ENCODE measurements around the gene FILIP1L.
A peak's percentile ranks its signal among the peaks of the same experiment; 100 is the strongest.
"Not testable (repeated sequence)": the region's sequence is repeated elsewhere in the genome, so short reads cannot be mapped to it uniquely, and the experiment has no call there.

FILIP1L gene

DNA sequence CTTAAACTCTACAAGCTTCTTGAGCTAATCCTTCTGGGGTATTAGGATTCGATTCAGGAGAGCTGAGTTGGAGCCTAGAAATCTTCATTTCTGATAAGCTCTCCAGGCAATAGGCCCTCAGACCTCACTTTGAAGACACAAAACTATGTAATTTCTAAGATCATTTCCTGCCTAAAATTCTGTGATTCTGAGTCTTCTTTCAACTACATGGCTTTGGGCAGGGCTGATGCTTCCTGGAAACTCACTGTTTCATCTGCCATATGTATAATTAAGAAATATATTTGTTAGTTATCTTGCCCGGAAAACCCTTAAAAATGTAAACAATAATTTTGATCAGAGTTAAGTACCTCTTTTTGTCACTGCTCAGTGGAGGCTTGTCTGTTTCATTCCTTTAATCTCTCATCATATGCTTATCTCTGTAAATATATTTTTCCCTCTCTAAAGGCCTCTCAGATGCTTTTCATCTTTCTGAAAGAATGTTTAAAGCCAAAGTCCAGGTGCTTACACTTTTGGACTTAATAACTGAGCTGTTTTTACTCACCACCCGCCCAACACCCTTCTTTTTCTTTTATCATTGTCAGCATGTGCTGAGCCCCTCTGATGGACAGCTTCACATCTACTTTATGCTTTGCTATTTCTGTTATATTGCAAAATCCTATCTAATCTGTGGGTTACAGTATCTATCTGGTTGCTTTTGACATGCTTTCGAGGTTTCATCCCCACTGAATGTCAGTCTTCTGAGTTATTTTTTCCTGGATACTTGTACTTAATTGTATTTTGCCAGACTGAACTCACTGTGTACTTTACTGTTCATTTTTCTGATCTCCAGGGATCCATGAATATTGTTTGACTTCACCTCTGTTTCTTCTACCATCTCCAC is 38.2 kb downstream of the FILIP1L start:
- DNase-seq = no peak

DNA sequence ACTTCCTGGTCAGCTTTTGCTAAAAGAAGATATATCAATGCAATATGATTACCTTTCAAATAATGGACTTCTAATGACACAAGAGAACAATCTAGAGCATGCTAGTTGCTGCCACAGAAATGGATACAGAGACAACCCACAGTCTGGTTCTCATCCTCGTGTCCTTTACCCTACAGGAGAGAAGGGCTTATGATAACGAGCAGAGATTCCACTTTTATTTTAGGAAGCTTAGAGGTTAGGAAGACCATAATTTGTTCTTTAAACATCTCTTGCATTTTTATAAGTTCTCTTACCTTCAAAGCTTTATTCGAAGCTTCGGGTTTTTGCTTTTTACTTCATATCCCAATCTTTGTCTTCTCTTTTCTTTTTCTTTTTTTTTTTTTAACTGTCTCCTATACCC is 39.1 kb downstream of the FILIP1L start:
- DNase-seq = no peak

DNA sequence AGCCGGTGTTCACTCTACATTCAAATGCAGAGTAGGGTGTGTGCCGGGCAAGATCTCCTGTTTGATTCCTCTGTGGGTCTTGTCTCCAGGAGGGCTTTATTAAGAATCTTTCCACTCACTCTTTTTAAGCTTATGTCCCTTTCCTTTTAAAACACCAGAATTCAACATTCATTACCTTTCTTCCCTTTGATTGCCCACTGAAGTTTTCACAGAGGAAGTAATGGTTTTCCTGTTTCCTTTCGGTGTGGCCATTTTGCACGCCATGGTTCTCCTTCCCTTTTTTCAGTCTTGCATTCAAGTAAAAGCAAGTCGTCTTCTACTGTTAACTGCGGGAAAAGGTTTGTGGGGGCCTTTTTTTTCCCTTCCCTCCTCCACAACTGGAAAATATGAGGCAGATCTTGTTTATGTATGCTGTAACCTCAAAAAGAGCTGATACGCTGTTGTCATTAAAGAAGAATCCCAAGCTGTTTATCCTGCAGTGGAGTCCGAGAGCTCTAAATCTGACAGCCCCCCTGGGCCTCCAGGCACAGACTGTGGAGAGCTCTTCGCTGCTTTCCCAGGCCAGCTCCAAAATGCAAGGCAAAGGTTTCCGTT is 40.5 kb downstream of the FILIP1L start:
- peak in 4 of 56 donors; percentile 1 to 31 (median 8) for DNase-seq

DNA sequence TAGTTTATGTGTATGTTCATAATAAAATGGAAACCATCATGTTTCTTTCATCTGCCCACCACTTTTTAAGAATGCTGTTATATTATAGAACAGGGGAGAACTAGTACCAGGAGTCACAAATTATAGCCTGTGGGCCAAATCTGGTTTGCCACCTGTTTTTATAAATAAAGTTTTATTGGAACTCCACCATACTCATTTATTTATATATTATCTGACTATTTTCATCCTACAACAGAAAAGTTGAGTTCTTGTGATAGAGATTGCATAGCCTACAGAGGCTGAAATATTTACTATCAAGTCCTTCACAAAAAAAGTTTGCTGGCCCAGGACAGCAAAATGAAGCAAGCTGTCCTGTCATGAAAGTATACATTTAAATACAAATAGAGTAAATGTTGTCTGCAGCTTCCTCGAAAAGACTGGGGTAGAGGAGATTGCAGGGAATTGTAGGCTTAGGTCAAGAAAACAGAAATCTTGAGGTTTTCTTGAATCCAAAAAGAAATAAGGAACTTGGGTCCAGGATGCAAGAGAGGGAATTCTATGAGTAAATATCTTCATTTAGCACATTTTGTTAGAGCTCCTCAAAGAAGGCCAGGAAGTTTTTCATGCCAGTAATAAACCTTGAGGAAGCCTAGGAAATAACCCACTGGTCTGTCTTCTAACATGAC is 41.1 kb downstream of the FILIP1L start:
- no peak for DNase-seq

DNA sequence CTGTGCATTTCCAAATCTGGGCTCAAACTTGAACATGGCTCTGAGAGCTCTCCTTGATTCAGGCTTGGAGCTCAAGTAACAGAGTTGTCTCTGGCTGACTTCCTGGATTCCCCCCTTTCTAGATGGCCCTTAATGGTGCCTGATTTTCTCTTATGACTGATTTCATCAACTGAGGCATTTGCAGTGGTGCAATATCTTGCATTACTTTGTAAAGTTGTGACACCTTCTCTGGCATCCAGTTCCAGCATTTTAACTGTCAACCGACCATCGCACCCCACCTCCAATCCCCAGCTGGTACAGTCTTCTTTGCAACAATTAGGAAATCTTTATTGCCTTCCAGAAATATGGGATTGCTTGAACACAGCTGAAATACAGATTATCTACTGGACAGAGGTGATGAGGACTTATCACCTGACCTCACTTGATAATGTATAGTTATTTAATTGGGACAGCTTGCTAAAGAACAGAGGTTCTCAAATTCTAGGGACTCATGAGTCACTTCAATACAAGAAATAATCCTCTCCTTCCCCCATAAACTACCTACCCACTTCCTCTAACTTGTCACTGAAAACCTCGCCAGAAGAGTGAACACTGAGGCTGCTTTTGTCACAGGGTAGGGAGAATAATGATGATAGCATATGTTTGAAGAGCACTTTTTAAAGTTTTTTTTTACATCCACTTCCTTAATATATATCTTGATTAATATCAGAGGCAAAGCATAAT is 41.8 kb downstream of the FILIP1L start:
- no peak for DNase-seq

DNA sequence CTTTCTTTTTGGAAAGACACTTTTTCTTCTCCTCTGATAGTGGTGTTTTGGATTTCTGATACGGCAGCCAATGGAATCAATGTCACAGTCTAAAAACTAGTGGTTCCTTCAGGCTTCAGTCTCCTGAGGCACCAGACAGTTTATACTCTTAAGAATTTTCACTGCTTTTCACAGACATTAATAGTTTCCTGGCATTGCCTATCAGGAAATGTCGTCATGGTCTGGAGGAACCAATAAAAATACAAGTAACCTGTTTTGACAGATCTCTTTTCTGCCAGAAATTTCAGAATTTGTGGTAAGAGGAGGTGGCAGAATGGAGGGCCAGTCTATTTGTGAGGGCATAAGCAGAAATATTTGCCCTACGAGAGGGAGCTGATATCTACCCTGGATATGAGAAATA is 44.8 kb downstream of the FILIP1L start:
- DNase-seq = no peak

DNA sequence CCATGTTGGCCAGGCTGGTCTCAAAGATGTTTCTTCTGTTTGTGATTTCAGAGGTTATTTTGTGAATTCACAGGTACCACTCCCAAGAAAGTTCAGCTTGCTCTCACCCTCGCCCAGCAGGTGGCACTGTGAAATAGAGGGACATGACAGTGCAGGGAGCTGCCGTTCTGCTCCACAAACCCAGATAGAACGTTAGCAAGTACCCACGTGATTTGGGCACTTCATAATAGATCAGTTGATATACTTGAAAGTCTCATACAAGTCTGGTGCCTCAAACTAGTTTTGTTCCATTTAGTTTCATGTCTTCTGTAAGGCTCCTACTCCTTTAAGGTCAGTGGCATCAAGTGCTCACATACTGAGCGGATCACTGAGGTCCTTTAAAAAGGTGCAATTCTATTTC is 45.5 kb downstream of the FILIP1L start:
- peak in 39 of 56 donors; percentile 3 to 65 (median 23) for DNase-seq

DNA sequence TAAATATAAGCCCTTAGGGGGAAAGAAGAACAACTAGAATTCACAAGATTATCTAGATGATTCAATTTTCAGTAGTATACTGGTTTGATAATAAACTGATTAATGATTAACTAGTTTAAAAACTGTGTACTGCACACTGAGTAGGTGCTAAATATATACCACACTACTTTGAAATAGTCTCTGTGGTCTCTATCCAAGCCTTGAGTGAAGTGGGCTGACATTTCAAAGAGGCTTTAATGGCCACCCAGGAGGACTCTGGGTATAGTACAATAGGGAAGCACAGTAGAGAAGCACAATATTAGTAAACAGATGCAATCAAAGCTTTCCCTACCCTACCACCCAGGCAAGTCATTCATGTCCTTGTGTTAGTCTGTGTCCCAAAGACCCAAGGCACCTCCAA is 46.7 kb downstream of the FILIP1L start:
- no peak for DNase-seq

DNA sequence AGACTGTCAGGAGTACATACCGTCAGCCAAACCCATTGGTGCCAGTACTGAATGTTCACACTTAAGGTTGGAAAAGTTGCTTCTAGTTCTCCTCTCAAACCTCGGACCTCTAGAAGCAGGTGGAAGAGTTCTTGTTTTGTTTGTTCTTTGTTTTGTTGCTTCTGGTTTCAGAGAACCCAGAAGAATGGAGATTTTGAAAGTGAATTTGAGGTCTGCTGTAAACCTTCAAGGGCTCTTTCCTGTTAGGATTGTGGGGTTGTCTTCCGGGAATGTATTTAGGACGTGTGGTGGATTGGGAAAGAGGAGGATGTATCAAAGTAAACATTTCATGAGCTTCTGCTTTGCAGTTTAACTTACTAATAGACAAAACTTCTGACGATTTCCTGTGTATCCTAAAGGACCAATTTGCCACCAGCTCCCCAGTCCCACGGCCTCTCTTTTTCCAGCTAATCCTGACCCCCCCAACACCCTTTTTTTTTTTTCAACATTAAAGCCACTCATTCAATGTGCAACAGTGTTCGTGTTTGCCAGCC is 50.3 kb downstream of the FILIP1L start:
- DNase-seq = no peak

DNA sequence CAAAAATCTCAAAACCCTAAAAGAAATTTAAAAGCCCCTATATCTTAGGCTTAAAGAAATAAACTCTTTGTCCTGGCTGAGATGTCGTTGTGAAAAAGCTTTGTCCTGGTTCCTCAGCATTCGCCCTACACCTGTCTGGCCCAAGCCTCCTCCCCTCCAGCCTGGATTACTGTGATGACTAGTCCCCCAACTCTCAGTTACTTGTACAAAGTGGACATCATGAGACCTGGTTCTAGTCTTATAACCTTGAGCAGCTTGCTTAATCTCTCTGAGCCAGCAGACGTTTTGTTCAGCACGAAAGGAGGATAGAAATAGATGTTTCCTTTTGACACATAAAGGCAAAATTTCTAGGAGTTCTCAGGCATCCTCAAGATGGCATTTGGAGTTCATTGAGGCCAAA is 51.6 kb downstream of the FILIP1L start:
- DNase-seq = no peak

DNA sequence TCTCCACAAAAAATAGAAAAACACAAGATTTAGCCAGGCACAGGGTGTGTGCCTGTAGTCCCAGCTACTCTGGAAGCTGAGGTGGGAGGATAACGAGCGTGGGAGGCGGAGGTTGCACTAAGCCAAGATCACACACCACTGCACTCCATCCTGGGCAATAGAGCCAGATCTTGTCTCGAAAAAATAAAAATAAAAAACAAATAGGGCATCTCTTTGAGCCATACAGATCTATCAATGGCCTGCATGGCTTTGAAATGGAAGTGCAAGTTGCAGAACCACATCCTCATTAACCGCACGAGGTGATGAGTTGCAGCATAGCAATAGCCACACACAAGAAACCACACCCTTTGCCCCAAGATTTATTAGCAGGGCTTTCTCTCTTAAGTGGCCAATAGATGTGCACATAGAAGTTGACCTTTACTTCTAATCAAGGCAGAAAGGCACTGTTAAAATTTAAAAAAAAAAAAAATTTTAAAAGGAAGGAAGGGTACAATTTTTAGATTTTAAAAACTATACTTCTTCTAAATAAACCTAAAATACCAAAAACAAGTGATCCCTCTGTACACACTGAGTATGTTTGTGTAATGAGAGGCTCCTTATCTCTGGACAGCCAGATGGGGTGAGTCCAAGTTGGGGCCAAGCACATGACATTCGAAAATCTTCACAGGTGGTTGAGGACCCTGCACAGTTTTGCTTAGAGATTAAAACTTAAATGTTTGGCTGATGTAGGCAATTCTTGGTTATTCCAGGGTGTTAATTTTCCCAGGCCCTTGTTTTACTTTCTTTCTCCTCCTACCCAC is 53.4 kb downstream of the FILIP1L start:
- DNase-seq = no peak

DNA sequence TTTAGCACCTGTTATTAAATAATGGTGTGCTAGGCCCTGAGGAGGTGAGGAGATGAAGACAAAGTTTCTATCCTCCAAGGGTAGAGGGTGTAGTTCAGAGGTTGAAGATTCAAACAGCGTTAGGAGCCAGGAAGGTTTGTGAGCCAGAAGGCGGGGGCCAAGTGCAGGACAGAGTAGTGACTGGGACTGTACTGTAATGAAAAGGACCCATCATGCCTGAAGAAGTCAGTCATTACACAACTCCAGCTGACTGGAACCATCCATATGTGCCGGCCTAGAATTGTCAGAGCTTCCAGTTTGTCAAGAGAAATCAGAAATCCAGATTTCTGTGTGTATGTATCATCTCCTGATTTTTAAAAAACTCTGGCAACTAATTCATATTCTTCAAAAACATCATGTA is 54.8 kb downstream of the FILIP1L start:
- no peak for DNase-seq

DNA sequence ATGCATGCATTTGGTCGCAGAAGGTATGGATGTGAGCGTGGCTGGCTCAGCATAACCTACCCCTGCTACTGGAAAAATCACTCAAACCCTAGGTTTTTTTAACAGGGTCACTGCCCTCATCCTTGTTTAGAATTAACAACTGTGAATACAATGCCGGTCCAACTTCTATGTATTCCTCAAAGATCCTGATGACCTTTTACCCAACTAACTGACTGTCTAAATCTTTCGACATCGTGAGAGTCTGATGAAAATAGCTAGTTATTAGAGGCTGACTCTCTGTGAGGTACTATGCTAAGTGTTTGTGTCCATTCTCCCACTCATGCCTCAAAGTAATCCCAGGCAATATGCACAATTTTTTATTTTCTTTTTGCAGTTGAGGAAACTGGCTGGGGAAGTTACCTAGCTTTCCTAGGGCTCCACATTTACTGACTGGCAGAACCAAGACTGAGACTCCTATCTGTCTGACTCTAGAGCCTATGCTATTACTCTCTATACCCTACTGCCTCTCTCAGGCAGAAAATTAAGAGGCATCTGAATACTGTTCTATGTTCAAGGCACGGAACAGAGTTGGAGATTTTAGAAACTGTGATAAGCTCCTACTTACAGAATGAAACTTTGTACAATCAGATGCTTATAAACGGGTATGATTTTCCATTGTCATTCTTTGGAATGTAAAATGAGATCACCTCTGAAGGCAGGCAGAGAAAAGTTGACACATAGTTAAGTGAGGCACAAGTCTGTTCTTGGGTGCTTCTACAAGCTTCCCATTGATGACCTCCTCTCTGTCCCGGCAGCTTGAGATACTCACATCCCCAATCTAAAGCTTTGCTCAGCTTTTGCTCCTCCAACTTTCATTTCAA is 56.4 kb downstream of the FILIP1L start:
- no peak for DNase-seq

DNA sequence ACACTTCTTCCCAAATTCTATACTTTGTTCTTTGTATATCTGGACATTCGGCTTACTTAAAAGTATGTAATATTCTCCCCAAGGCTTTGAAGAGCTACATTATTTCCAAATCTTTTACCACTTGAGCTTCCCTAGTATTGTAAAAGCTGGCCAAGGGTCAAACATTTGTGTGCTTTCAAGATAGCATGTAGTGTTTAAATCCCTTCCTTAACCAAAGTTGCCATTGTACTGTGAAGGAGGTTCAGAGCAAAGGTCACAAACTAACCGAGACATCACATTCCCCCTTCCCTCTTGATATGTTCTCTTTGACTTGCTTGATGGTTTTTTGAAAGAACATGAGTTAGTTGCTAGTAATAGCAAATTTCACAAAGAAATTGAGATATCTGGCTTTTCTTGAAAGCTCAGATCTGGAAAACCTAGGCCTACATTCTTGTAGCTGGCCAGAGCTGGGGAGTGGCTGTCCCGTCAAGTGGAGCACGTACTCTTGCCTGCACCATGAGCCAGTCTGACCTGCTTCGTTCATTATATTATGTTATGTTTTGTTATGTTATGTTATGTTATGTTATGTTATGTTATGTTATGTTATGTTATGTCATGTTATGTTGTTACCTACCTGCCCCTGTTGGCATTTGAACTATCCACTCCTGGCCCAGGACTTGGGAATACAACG is 60.2 kb downstream of the FILIP1L start:
- DNase-seq = no peak

DNA sequence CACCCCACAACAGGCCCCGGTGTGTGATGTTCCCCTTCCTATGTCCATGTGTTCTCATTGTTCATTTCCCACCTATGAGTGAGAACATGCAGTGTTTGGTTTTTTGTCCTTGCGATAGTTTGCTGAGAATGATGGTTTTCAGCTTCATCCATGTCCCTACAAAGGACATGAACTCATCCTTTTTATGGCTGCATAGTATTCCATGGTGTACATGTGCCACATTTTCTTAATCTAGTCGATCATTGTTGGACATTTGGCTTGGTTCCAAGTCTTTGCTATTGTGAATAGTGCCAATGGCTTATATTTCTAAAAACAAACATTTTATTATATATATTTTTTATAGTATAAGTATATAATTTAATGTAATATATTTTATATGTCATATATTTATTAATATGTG is 62.8 kb downstream of the FILIP1L start:
- DNase-seq = not testable (repeated sequence)

DNA sequence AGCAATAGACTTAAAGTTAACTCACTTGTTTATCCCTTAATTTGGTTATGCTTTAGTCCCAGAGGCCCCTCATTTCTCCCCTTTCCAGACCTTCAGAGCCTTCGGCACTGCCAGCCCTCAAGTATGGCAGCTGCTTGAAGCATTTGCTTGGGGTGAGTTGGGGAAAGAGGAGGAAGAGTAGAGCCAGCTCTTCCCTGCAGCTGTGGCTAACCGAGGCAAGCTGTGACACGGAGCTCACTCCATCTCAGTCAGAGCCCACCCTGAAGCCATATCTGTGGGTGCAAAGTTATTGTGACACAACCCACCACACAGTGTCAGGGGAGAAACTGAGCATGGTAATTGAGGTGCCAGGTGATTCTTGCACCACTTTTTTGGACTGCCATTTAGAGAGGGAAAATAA is 66.1 kb downstream of the FILIP1L start:
- DNase-seq = no peak

DNA sequence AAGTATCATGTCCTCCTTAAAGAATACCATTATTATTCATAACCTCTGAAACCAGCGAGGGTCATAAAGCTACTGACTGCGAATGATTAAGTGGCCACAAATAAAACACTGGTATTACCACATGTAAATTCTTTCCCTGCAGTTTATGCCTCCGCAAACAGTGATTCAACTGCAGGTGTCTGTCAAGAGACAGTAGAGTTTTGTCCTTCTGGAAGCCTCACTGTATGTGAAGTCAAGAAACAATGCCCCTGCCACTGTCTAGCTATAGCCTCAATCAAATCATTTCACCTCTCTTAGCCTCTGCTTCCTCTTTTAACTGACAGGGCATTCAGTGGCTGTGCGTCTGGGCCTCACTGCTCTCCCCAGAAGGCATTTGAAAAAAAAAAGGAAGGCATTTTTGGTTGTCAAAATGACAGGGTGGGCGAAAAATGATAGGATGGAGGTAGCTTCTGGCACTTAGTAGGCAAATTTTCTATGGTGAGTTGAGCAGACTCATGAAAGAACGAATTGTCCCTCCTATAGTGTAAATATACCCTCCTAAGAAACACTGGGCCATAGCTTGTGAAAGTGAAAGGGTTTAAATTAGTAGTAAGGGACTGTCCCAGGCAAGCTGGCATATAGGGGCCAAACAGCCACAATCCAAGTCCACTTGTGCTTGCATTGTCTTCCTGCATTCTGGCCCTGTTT is 66.7 kb downstream of the FILIP1L start:
- DNase-seq = no peak

DNA sequence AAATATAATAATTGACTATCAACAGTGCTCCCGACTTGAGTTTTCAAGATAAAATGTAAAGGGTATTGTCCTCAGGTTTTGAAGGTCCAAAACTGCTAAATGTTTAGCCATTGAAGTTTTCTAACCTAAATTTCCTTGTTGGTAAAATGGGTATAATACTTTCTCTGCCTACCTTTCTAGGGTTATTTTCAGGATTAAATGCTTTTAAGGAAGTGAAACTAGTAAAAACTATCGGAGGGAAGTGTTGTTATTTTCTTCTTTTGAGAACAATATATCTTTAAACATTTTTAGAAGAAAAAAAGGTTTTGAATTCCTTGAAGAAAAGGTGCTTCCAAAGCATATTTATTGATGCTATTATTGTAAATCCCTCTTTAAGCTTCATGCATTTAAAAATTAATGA is 67.3 kb downstream of the FILIP1L start:
- DNase-seq = no peak

Data from amygdala (tissue), 56 donors.